GM12878 (cell line): Measurements from ENCODE around the gene SPDL1. TPM values are rescaled to one million over a fixed set of nuclear protein-coding genes. Genes with fewer than 3 reads are reported as not detected.

Experiments
- ATAC-seq: fragments of 200-7000 bp; cut with Tn5 transposase; 3 replicates; pipeline ENCODE4 v1.9.1; 2020; ENCODE audit warnings: mild to moderate bottlenecking, moderate library complexity
- BruUV-seq: library from RNA; stranded (reverse); fragments of 400-500 nt; replicated peaks from 2 replicates; lab custom pipeline; 2021; lab: Mats Ljungman, UMichigan
- CTCF ChIA-PET: fragments of 300-600 bp; sonication (Branson Sonifier 250); formaldehyde crosslinking; extraction: SDS; loops from one replicate; lab custom pipeline; 2021; ENCODE audit warnings: inconsistent platforms; lab: Yijun Ruan, JAX
- POLR2A ChIA-PET: fragments of 350-600 bp; formaldehyde crosslinking; extraction: SDS; loops from one replicate; lab custom pipeline; 2021; ENCODE audit warnings: inconsistent platforms; lab: Charles Lee
- RAD21 ChIA-PET: fragments of 300-600 bp; sonication (Branson Sonifier 250); formaldehyde crosslinking; loops from one replicate; lab custom pipeline; 2023; ENCODE audit warnings: antibody characterized with exemption; ENCODE audit not compliant: unreplicated experiment; lab: Charles Lee
- SMC1A ChIA-PET: fragments of 300-600 bp; sonication (Branson Sonifier 250); formaldehyde crosslinking; loops from one replicate; lab custom pipeline; 2023; ENCODE audit not compliant: unreplicated experiment, uncharacterized antibody; lab: Charles Lee
- DNase-seq: peaks from one replicate; pipeline ENCODE4 v3.0.0-alpha.2; 2011; ENCODE audit warnings: low read depth, low spot score
- FAIRE-seq: peaks from 3 replicates; lab custom pipeline; 2011; peaks lifted over from hg19 to GRCh38; lab: Jason Lieb, UNC
- H2AFZ ChIP-seq: 2 replicates; pipeline ENCODE4 v1.6.0; 2011; ENCODE audit warnings: low read depth, low read length, control low read depth; ENCODE audit not compliant: control insufficient read depth
- H3K27ac ChIP-seq: 2 replicates; pipeline ENCODE4 v1.5.1; 2011; ENCODE audit warnings: control low read depth; ENCODE audit not compliant: control insufficient read depth, insufficient read depth
- H3K27me3 ChIP-seq, 2 experiments: replicated peaks in 1 of 2; 2 replicates each; pipeline versions ENCODE4 v1.6.0 to v1.6.1; 2011; ENCODE audit warnings: low read length in 1 of 2; ENCODE audit not compliant: control insufficient read depth in 2 of 2, insufficient read depth in 2 of 2
- H3K36me3 ChIP-seq, 2 experiments: 2 replicates each; pipeline ENCODE4 v1.5.1; 2011; ENCODE audit warnings: low read length in 1 of 2; ENCODE audit not compliant: control insufficient read depth in 2 of 2, insufficient read depth in 2 of 2
- H3K4me1 ChIP-seq: 2 replicates; pipeline ENCODE4 v1.6.1; 2011; ENCODE audit warnings: mild to moderate bottlenecking, low read length, moderate library complexity, mixed read lengths; ENCODE audit not compliant: control insufficient read depth, insufficient read depth
- H3K4me2 ChIP-seq: 2 replicates; pipeline ENCODE4 v1.6.0; 2011; ENCODE audit warnings: control low read depth; ENCODE audit not compliant: control insufficient read depth, insufficient read depth
- H3K4me3 ChIP-seq: fragments of 200-600 bp; sonication (generic); 2 replicates; pipeline ENCODE4 v1.5.1; 2016
- H3K79me2 ChIP-seq: 2 replicates; pipeline ENCODE4 v1.6.0; 2011; ENCODE audit warnings: low read length; ENCODE audit not compliant: control insufficient read depth, insufficient read depth
- H3K9ac ChIP-seq: 2 replicates; pipeline ENCODE4 v1.8.0; 2011; ENCODE audit warnings: low read length, control low read depth, mixed read lengths; ENCODE audit not compliant: control insufficient read depth, insufficient read depth
- H3K9me3 ChIP-seq: replicated peaks from 3 replicates; pipeline ENCODE4 v1.5.1; 2011; ENCODE audit warnings: mild to moderate bottlenecking, low read length; ENCODE audit not compliant: control insufficient read depth, insufficient read depth
- H4K20me1 ChIP-seq: 2 replicates; pipeline ENCODE4 v1.6.0; 2011; ENCODE audit not compliant: control insufficient read depth, insufficient read depth
- ATF7 ChIP-seq: fragments of 450-650 bp; IDR thresholded peaks from 2 replicates; pipeline ENCODE4 v1.6.1; 2016; ENCODE audit warnings: low read depth, mild to moderate bottlenecking
- BACH1 ChIP-seq: fragments of 450-650 bp; IDR thresholded peaks from 2 replicates; pipeline ENCODE4 v1.6.1; 2017; ENCODE audit warnings: mild to moderate bottlenecking, borderline replicate concordance
- CHD2 ChIP-seq: IDR thresholded peaks from 2 replicates; pipeline ENCODE4 v1.6.1; 2011; ENCODE audit warnings: low read depth, low read length, improper control_type of control experiment, borderline replicate concordance
- CREB1 ChIP-seq: IDR thresholded peaks from 2 replicates; pipeline ENCODE4 v1.6.1; 2012; ENCODE audit warnings: low read depth, mild to moderate bottlenecking, inconsistent platforms
- CTCF ChIP-seq, 3 experiments: IDR thresholded peaks in 2 of 3; conservative IDR thresholded peaks in 1 of 3; 2 replicates each; pipeline ENCODE4 v1.5.1; 2011; ENCODE audit warnings: low read depth in 3 of 3, low read length in 3 of 3, mild to moderate bottlenecking in 3 of 3, control low read depth in 2 of 3, moderate library complexity in 2 of 3, inconsistent platforms in 1 of 3, mixed read lengths in 1 of 3; ENCODE audit not compliant: control insufficient read depth in 2 of 3, insufficient read depth in 1 of 3; ENCODE audit errors: extremely low read depth in 1 of 3
- HDAC6 ChIP-seq: fragments of 200-600 bp; sonication (generic); IDR thresholded peaks from one replicate; pipeline ENCODE4 v1.8.0; 2017; ENCODE audit warnings: antibody characterized with exemption; ENCODE audit not compliant: unreplicated experiment
- MYC ChIP-seq: IDR thresholded peaks from 2 replicates; pipeline ENCODE4 v1.6.1; 2011; ENCODE audit warnings: mild to moderate bottlenecking, low read length, moderate library complexity, inconsistent platforms; ENCODE audit not compliant: insufficient read depth, insufficient replicate concordance, insufficient read length, severe bottlenecking
- NRF1 ChIP-seq: conservative IDR thresholded peaks from 2 replicates; pipeline ENCODE4 v1.6.1; 2011; ENCODE audit warnings: mild to moderate bottlenecking, low read depth, low read length, improper control_type of control experiment
- POLR2A ChIP-seq: IDR thresholded peaks from 2 replicates; pipeline ENCODE4 v1.6.1; 2011; ENCODE audit warnings: low read depth, mild to moderate bottlenecking, low read length
- RAD21 ChIP-seq: IDR thresholded peaks from 2 replicates; pipeline ENCODE4 v1.6.1; 2011; ENCODE audit warnings: mild to moderate bottlenecking, low read depth, low read length, moderate library complexity; ENCODE audit not compliant: insufficient read depth
- RB1 ChIP-seq: fragments of 450-650 bp; formaldehyde crosslinking; IDR thresholded peaks from 2 replicates; pipeline ENCODE4 v1.6.1; 2017; ENCODE audit warnings: mild to moderate bottlenecking, borderline replicate concordance
- SPI1 ChIP-seq: IDR thresholded peaks from 2 replicates; pipeline ENCODE4 v1.6.1; 2011; ENCODE audit warnings: low read depth, mild to moderate bottlenecking, low read length, moderate library complexity, borderline replicate concordance; ENCODE audit not compliant: insufficient read depth
- STAT3 ChIP-seq: IDR thresholded peaks from 2 replicates; pipeline ENCODE4 v1.6.1; 2011; ENCODE audit warnings: low read depth, low read length, improper control_type of control experiment
- TAF1 ChIP-seq: IDR thresholded peaks from 2 replicates; pipeline ENCODE4 v1.6.1; 2011; ENCODE audit warnings: mild to moderate bottlenecking, low read depth, low read length, borderline replicate concordance
- TBL1XR1 ChIP-seq: IDR thresholded peaks from 2 replicates; pipeline ENCODE4 v1.6.1; 2012; ENCODE audit warnings: low read depth, low read length, improper control_type of control experiment
- YY1 ChIP-seq: IDR thresholded peaks from 2 replicates; pipeline ENCODE4 v1.6.1; 2011; ENCODE audit warnings: low read depth, mild to moderate bottlenecking, low read length
- ZNF217 ChIP-seq: fragments of 450-650 bp; IDR thresholded peaks from 2 replicates; pipeline ENCODE4 v1.6.1; 2017; ENCODE audit warnings: antibody characterized with exemption, mild to moderate bottlenecking
- ZNF274 ChIP-seq: IDR thresholded peaks from one replicate; pipeline ENCODE4 v1.8.0; 2011; ENCODE audit not compliant: insufficient read length, insufficient read depth
- ZZZ3 ChIP-seq: IDR thresholded peaks from 2 replicates; pipeline ENCODE4 v1.6.1; 2011; ENCODE audit warnings: low read depth; ENCODE audit not compliant: control insufficient read depth, insufficient read length
- WGBS: methylation state at CpG from one replicate; pipeline ENCODE4 v1.1.6; 2016; ENCODE audit warnings: low lambda C conversion rate; ENCODE audit not compliant: insufficient replicate concordance, insufficient coverage; ENCODE audit errors: missing lambda C conversion rate; 5-methylcytosine and 5-hydroxymethylcytosine counted together
- in situ Hi-C: fragments of 300-500 bp; cut with MboI; formaldehyde crosslinking; loops from 9 replicates; pipeline ENCODE4 v1.14.3; 2018; ENCODE audit warnings: mixed read lengths
- intact Hi-C: fragments of 100-400 bp; cut with micrococcal nuclease; formaldehyde crosslinking; loops from one replicate; pipeline ENCODE4 v1.14.2; 2022; ENCODE audit not compliant: unreplicated experiment
- polyA plus RNA-seq, 11 experiments: library from polyadenylated mRNA; depleted of rRNA in 4 of 11; unstranded in 6 of 11; stranded (reverse) in 5 of 11; fragments of >200 nt; fragmentation: Nextera tagmentation in 4 of 11; fragmentation: Illumina TruSeq in 1 of 11; extraction: Ambion mirVana in 4 of 11; extraction: Trizol in 1 of 11; gene quantifications; 1 replicate in 1 of 11; 2 replicates in 10 of 11; pipeline versions ENCODE4 v1.2.1 to v1.2.3, GENCODE V29; 2011 to 2016; ENCODE audit warnings: inconsistent platforms in 2 of 11, missing spikeins in 2 of 11, low read depth in 1 of 11
- total RNA-seq, 4 experiments: library from RNA; depleted of rRNA in 3 of 4; stranded (reverse); fragments of >200 nt in 3 of 4; fragmentation: Illumina TruSeq in 1 of 4; extraction: Trizol in 1 of 4; gene quantifications; 2 replicates each; pipeline versions ENCODE4 v1.2.1 to v1.2.3, GENCODE V29; 2013 to 2021
- TF ChIP-seq, protein P1 (sequence below): fragments of 450-650 bp; formaldehyde crosslinking; IDR thresholded peaks from 2 replicates; pipeline ENCODE4 v1.4.0; 2022; ENCODE audit warnings: mild to moderate bottlenecking, moderate library complexity

SPDL1 gene
- total and polyA plus RNA-seq, 10 of the 15 experiments (the other 5 are each of a cell fraction or from before 2014, with no cell fraction given), result 34.2 to 69.9 (median 46.0) TPM

DNA sequence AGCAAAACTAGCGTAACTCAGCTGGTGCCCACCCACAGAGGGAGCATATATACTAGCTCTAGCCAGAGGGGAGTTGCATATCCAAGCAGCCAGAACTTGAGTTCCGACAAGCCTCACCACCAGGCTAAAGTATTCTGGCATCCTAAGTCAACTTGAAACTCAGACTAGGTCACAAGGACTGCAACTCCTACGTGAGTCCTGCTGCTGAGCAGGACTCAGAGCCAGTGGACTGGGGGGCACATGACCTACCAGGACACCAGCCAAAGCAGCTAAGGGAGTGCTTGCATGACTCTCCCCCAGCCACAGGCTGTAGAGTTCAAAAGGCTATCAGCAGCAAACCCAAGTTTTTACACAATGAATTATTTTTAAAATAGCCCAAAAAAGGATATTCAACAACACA is 26.1 kb downstream of the SPDL1 start:
- FAIRE-seq (no peak), DNase-seq (no peak), ATAC-seq (no peak)
- BruUV-seq, result no TSS peak
- POLR2A ChIA-PET, result no interaction called here
- intact Hi-C loops (loop anchor here (5.0 kb wide), 1 partner anchor 63 kb away; no protein-coding TSS in a partner anchor), in situ Hi-C loops (no loop called here)
- TF ChIP-seq YY1 (no peak), BACH1 (no peak), CTCF (IDR thresholded peaks at IDR 0.05 in 2 of 3, conservative IDR thresholded peaks at IDR 0.05 in 1 of 3; ENCODE audit: control insufficient read depth in 2 of 3, extremely low read depth in 1 of 3, insufficient read depth in 1 of 3, low read depth in 3 of 3, low read length in 3 of 3) (no peak), POLR2A (no peak), HDAC6 (no peak), MYC (no peak), ZNF274 (no peak), CREB1 (no peak), TAF1 (no peak), NRF1 (no peak), STAT3 (no peak), ATF7 (no peak), ZZZ3 (no peak), RB1 (no peak), RAD21 (no peak), ZNF217 (no peak), SPI1 (no peak), TBL1XR1 (no peak), CHD2 (no peak)
- TF ChIP-seq, protein P1, sequence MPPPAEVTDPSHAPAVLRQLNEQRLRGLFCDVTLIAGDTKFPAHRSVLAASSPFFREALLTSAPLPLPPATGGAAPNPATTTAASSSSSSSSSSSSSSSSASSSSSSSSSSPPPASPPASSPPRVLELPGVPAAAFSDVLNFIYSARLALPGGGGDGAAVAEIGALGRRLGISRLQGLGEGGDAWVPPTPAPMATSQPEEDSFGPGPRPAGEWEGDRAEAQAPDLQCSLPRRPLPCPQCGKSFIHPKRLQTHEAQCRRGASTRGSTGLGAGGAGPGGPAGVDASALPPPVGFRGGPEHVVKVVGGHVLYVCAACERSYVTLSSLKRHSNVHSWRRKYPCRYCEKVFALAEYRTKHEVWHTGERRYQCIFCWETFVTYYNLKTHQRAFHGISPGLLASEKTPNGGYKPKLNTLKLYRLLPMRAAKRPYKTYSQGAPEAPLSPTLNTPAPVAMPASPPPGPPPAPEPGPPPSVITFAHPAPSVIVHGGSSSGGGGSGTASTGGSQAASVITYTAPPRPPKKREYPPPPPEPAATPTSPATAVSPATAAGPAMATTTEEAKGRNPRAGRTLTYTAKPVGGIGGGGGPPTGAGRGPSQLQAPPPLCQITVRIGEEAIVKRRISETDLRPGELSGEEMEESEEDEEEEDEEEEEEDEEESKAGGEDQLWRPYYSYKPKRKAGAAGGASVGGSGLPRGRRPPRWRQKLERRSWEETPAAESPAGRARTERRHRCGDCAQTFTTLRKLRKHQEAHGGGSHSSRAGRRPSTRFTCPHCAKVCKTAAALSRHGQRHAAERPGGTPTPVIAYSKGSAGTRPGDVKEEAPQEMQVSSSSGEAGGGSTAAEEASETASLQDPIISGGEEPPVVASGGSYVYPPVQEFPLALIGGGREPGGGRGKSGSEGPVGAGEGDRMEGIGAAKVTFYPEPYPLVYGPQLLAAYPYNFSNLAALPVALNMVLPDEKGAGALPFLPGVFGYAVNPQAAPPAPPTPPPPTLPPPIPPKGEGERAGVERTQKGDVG (CRISPR knock-in tag), result no peak
- Histone ChIP-seq H3K4me3 (no peak overlapping the region), H3K4me2 (no peak overlapping the region), H3K27me3 (no peaks in the 10 kb centered on the region), H3K36me3 (no peaks in the 10 kb centered on the region), H3K79me2 (no peaks in the 10 kb centered on the region), H2AFZ (no peak overlapping the region), H3K9ac (no peak overlapping the region), H3K4me1 (peaks cover 6% of the 10 kb centered on the region), H3K9me3 (no peaks in the 10 kb centered on the region), H4K20me1 (no peaks in the 10 kb centered on the region), H3K27ac (no peak overlapping the region)
- SMC1A ChIA-PET, result interaction anchor here (1.1 to 2.4 kb wide), 2 partner anchors 47 to 61 kb away, joined by 3 to 7 read pairs; no protein-coding TSS in a partner anchor
- CTCF ChIA-PET, result no interaction called here
- RAD21 ChIA-PET, result interaction anchor here (0.7 kb wide), 1 partner anchor 27 kb away, joined by 4 read pairs; no protein-coding TSS in a partner anchor
- WGBS, result 48% methylated on average over 3 of the region's 3 CpGs
